ENCODE measurements around the gene OLFML3.

Gene OLFML3

GRCh38 chr1:114025609-114026401 lies 46.5 kb downstream of the OLFML3 start:
- DNase-seq (ENCODE audit: low read depth in 2 of 2): no peak

GRCh38 chr1:114026797-114027196 lies 47.5 kb downstream of the OLFML3 start:
- DNase-seq (ENCODE audit: low read depth in 2 of 2): no peak
